Lung (tissue), 12 donors: Measurements from ENCODE around the gene USP46. TPM values are rescaled to one million over a fixed set of nuclear protein-coding genes. Genes with fewer than 3 reads are reported as not detected.
A peak's percentile ranks its signal among the peaks of the same experiment; 100 is the strongest.

Experiments
- ATAC-seq: fragments of 200-7000 bp; cut with Tn5 transposase; one replicate; pipeline ENCODE4 v1.9.1; 2020; ENCODE audit warnings: moderate number of reproducible peaks; ENCODE audit not compliant: insufficient read depth, low FRiP score
- DNase-seq, 3 donors: peaks; one replicate each; pipeline ENCODE4 v3.0.0-alpha.2; 2013 to 2017
- H3K27ac ChIP-seq, 2 donors: one replicate each; pipeline ENCODE4 v1.5.1; 2013; ENCODE audit warnings: mild to moderate bottlenecking in 2 of 2, moderate library complexity in 2 of 2, control low read depth in 1 of 2, inconsistent platforms in 1 of 2, low read depth in 1 of 2, low read length in 1 of 2
- H3K27me3 ChIP-seq, 3 donors: one replicate each; pipeline ENCODE4 v1.5.1; 2013; ENCODE audit warnings: low read length in 2 of 3; ENCODE audit not compliant: control insufficient read depth in 3 of 3, insufficient read depth in 3 of 3
- H3K36me3 ChIP-seq, 4 donors: one replicate each; pipeline ENCODE4 v1.5.1; 2013; ENCODE audit warnings: low read length in 4 of 4, mild to moderate bottlenecking in 1 of 4, moderate library complexity in 1 of 4; ENCODE audit not compliant: control insufficient read depth in 4 of 4, insufficient read depth in 4 of 4
- H3K4me1 ChIP-seq, 5 donors: one replicate each; pipeline ENCODE4 v1.5.1; 2013; ENCODE audit warnings: low read length in 5 of 5, mild to moderate bottlenecking in 2 of 5, moderate library complexity in 1 of 5; ENCODE audit not compliant: control insufficient read depth in 5 of 5, insufficient read depth in 5 of 5
- H3K4me3 ChIP-seq: one replicate; pipeline ENCODE4 v1.5.1; 2013; ENCODE audit warnings: mild to moderate bottlenecking, control low read depth, moderate library complexity
- H3K9ac ChIP-seq, 2 donors: one replicate each; pipeline ENCODE4 v1.5.1; 2013; ENCODE audit warnings: low read length in 2 of 2, control low read depth in 1 of 2; ENCODE audit not compliant: insufficient read depth in 1 of 2
- H3K9me3 ChIP-seq, 4 donors: one replicate each; pipeline ENCODE4 v1.5.1; 2013; ENCODE audit warnings: low read length in 3 of 4, mild to moderate bottlenecking in 1 of 4, moderate library complexity in 1 of 4; ENCODE audit not compliant: control insufficient read depth in 4 of 4, insufficient read depth in 3 of 4
- CTCF ChIP-seq: IDR thresholded peaks from 2 replicates; pipeline ENCODE4 v1.5.1; 2012; ENCODE audit warnings: mild to moderate bottlenecking; ENCODE audit errors: control extremely low read depth, extremely low read depth
- WGBS, 2 donors: extraction: QIAGEN DNeasy Blood & Tissue Kit; methylation state at CpG; one replicate each; pipeline ENCODE4 v1.1.7; 2013; 5-methylcytosine and 5-hydroxymethylcytosine counted together
- polyA plus RNA-seq, 2 donors: library from polyadenylated mRNA; stranded (reverse); fragments of 200-250 nt; gene quantifications; one replicate each; pipeline ENCODE4 v1.2.1, GENCODE V29; 2013
- total RNA-seq, 2 donors: library from RNA; depleted of rRNA in 1 of 2; stranded (reverse); fragments of >200 nt in 1 of 2; gene quantifications; one replicate each; pipeline ENCODE4 v1.2.1, GENCODE V29; 2014 to 2021
- donor health status: control.
- donor health status: control.
- donor health status: Bipolar disorder and iron deficiency.
- donor health status: healthy.
- donor health status: DM: yes; HTN: yes; CAD: no.

Gene USP46
- total and polyA plus RNA-seq, 4 donors: 2.3 to 30.8 (median 8.8) TPM

- Histone ChIP-seq H3K27ac (no peak overlapping the region), H3K9ac (no peak overlapping the region), H3K4me3 (no peak overlapping the region), H3K36me3 (no peaks in the 10 kb centered on the region), H3K27me3 (no peaks in the 10 kb centered on the region), H3K9me3 (no peaks in the 10 kb centered on the region), H3K4me1 (peaks cover 0 to 1% (median 0%) of the 10 kb centered on the region in 5 donors)
- DNase-seq (peak in 2 of 3 donors; percentile 14 to 17), ATAC-seq (no peak)
- WGBS, 2 donors: 78 to 83% methylated on average over 2 of the region's 2 CpGs
- TF ChIP-seq CTCF: no peak
Measured at GRCh38 chr4:52566136-52567031, 92.7 kb downstream of the USP46 start.

GRCh38 chr4:52560844-52561280 lies 98.2 kb downstream of the USP46 start:
- no peak for TF ChIP-seq CTCF
- Histone ChIP-seq H3K9me3 (no peaks in the 10 kb centered on the region), H3K4me3 (no peak overlapping the region), H3K27me3 (no peaks in the 10 kb centered on the region), H3K4me1 (peaks cover 0 to 4% (median 0%) of the 10 kb centered on the region in 5 donors), H3K9ac (no peak overlapping the region), H3K36me3 (no peaks in the 10 kb centered on the region), H3K27ac (no peak overlapping the region)
- ATAC-seq: no peak
- 92 to 95% methylated on average over 1 of the region's 1 CpG for WGBS, 2 donors
- DNase-seq: no peak

- H3K4me3 ChIP-seq: no peak overlapping the region
Measured at GRCh38 chr4:52555356-52555716, 103.8 kb downstream of the USP46 start.

More at GRCh38 chr4:52555356-52555716, 103.8 kb downstream of the USP46 start:
- H3K27me3 ChIP-seq: no peaks in the 10 kb centered on the region
- peaks cover 0 to 5% (median 0%) of the 10 kb centered on the region in 5 donors for H3K4me1 ChIP-seq
- no peak for TF ChIP-seq CTCF
- no peak for DNase-seq
- no peaks in the 10 kb centered on the region for H3K9me3 ChIP-seq
- ATAC-seq: no peak
- no peaks in the 10 kb centered on the region for H3K36me3 ChIP-seq
- H3K27ac ChIP-seq: no peak overlapping the region
- WGBS, 2 donors: 69 to 77% methylated on average over 7 of the region's 7 CpGs
- no peak overlapping the region for H3K9ac ChIP-seq
